ENCODE data around the gene KCNAB2.
"Not testable (repeated sequence)": the region's sequence is repeated elsewhere in the genome, so short reads cannot be mapped to it uniquely, and the experiment has no call there.

Gene KCNAB2

GRCh38 chr1:6011161-6011945 lies 34.3 kb upstream of the KCNAB2 start:
- no peak for DNase-seq

- DNase-seq = no peak
These were observed 33.8 kb upstream of the KCNAB2 start for GRCh38 chr1:6011946-6012258.

GRCh38 chr1:6012529-6013318 lies 33.0 kb upstream of the KCNAB2 start:
- no peak for DNase-seq

- no peak for DNase-seq
These were observed 32.2 kb upstream of the KCNAB2 start for GRCh38 chr1:6013491-6013890.

- no peak for DNase-seq
These were observed 31.3 kb upstream of the KCNAB2 start for GRCh38 chr1:6014130-6014999.

- DNase-seq = no peak
These were observed 29.4 kb upstream of the KCNAB2 start for GRCh38 chr1:6016191-6016865.

- DNase-seq = not testable (repeated sequence)
These were observed 28.0 kb upstream of the KCNAB2 start for GRCh38 chr1:6017654-6018053.

GRCh38 chr1:6019166-6019845 lies 26.4 kb upstream of the KCNAB2 start:
- DNase-seq = no peak

GRCh38 chr1:6022193-6022592 lies 23.5 kb upstream of the KCNAB2 start:
- no peak for DNase-seq

- no peak for DNase-seq
These were observed 22.3 kb upstream of the KCNAB2 start for GRCh38 chr1:6023346-6023745.

- no peak for DNase-seq
These were observed 21.3 kb upstream of the KCNAB2 start for GRCh38 chr1:6024376-6024775.

- DNase-seq = no peak
These were observed 20.2 kb upstream of the KCNAB2 start for GRCh38 chr1:6025269-6026094.

GRCh38 chr1:6026095-6026809 lies 19.4 kb upstream of the KCNAB2 start:
- peak; percentile 71 to 89 (median 81) for DNase-seq

- DNase-seq = no peak
These were observed 18.1 kb upstream of the KCNAB2 start for GRCh38 chr1:6027591-6027990.

- peak in 3 of 4 experiments; percentile 18 to 35 (median 34) for DNase-seq
These were observed 17.4 kb upstream of the KCNAB2 start for GRCh38 chr1:6028042-6028850.

GRCh38 chr1:6029351-6029750 lies 16.3 kb upstream of the KCNAB2 start:
- DNase-seq = no peak

- DNase-seq = no peak
These were observed 15.6 kb upstream of the KCNAB2 start for GRCh38 chr1:6030132-6030531.

- DNase-seq = no peak
These were observed 15.0 kb upstream of the KCNAB2 start for GRCh38 chr1:6030547-6031261.

GRCh38 chr1:6033124-6033523 lies 12.6 kb upstream of the KCNAB2 start:
- no peak for DNase-seq

Data from activated naive CD4-positive, alpha-beta T cell (primary cell).